Upper lobe of left lung (tissue), 4 donors: ENCODE measurements around the gene CNOT10.

Experiments used
- POLR2A ChIP-seq, 4 donors: fragments of 450-650 bp; IDR thresholded peaks; one replicate each; pipeline ENCODE4 v1.5.1; 2016 to 2017; ENCODE audit warnings: antibody characterized with exemption in 4 of 4, mild to moderate bottlenecking in 2 of 4
- TF ChIP-seq, protein P1 (sequence below), 6 experiments: fragments of 450-650 bp in 4 of 6; fragments of 200-600 bp in 2 of 6; sonication (generic) in 2 of 6; IDR thresholded peaks; one replicate each; pipeline ENCODE4 v1.5.1; 2016 to 2019; ENCODE audit warnings: antibody characterized with exemption in 6 of 6

DNA sequence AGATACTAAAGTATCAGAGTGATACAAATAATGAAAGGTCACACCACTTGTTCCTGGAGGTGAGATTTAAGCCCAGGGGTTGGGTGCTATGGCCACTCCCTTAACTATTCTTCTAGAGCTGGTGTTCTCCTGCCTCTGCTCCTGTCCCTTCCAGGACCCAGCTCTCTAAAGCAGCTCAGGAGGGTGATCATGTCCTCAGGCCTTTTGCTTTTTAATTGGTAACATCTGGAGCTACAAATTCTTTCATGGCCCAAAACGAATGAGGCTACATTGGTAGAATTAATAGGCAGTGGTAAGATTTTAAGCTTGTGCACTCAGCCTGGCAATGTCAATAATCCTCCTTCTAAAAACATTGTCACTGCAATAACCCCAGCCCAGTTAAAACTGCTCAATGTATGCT lies 38.2 kb upstream of the CNOT10 start:
- TF ChIP-seq, protein P1, sequence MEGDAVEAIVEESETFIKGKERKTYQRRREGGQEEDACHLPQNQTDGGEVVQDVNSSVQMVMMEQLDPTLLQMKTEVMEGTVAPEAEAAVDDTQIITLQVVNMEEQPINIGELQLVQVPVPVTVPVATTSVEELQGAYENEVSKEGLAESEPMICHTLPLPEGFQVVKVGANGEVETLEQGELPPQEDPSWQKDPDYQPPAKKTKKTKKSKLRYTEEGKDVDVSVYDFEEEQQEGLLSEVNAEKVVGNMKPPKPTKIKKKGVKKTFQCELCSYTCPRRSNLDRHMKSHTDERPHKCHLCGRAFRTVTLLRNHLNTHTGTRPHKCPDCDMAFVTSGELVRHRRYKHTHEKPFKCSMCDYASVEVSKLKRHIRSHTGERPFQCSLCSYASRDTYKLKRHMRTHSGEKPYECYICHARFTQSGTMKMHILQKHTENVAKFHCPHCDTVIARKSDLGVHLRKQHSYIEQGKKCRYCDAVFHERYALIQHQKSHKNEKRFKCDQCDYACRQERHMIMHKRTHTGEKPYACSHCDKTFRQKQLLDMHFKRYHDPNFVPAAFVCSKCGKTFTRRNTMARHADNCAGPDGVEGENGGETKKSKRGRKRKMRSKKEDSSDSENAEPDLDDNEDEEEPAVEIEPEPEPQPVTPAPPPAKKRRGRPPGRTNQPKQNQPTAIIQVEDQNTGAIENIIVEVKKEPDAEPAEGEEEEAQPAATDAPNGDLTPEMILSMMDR (IDR thresholded peaks at IDR 0.05) = no peak
- TF ChIP-seq POLR2A (IDR thresholded peaks at IDR 0.05) = no peak
